ENCODE data around the gene CD248.
A peak's percentile ranks its signal among the peaks of the same experiment; 100 is the strongest.

Gene CD248

GRCh38 chr11:66285250-66285947, 31.4 kb downstream of the CD248 start:
- no peaks in the 10 kb centered on the region for H3K9me3 ChIP-seq
- no peak for TF ChIP-seq Cebpa-rat (IDR thresholded peaks at IDR 0.05)
- no peak overlapping the region for H3K4me2 ChIP-seq
- H3K27me3 ChIP-seq, result peaks cover 8% of the 10 kb centered on the region
- H3K36me3 ChIP-seq, result peaks cover 19% of the 10 kb centered on the region; the same call in 1 of the 2 replicates
- peaks cover 33% of the 10 kb centered on the region for H4K20me1 ChIP-seq
- H3K27ac ChIP-seq, result no peak overlapping the region
- peaks cover 52% of the 10 kb centered on the region for H3K4me1 ChIP-seq
- H3K9ac ChIP-seq, result no peak overlapping the region
- H3K4me3 ChIP-seq, result no peak overlapping the region

GRCh38 chr11:66284526-66285078, 32.2 kb downstream of the CD248 start:
- H3K27ac ChIP-seq, result no peak overlapping the region
- no peaks in the 10 kb centered on the region for H3K9me3 ChIP-seq
- no peak overlapping the region for H3K4me2 ChIP-seq
- TF ChIP-seq Cebpa-rat (IDR thresholded peaks at IDR 0.05), result no peak
- H3K4me1 ChIP-seq, result peaks cover 52% of the 10 kb centered on the region
- no peak overlapping the region for H3K4me3 ChIP-seq
- peaks cover 41% of the 10 kb centered on the region for H4K20me1 ChIP-seq
- H3K9ac ChIP-seq, result 0 out of 2 replicates have a peak overlapping the region, but pooled peaks have one; percentile 27
- peaks cover under 1% of the 10 kb centered on the region; the same call in 1 of the 2 replicates for H3K27me3 ChIP-seq
- H3K36me3 ChIP-seq, result peaks cover 19% of the 10 kb centered on the region; the same call in 1 of the 2 replicates

- Histone ChIP-seq H3K27me3 (no peaks in the 10 kb centered on the region), H4K20me1 (peaks cover 44% of the 10 kb centered on the region), H3K4me1 (peaks cover 58% of the 10 kb centered on the region), H3K4me3 (no peak overlapping the region), H3K9me3 (no peaks in the 10 kb centered on the region), H3K27ac (no peak overlapping the region), H3K4me2 (no peak overlapping the region), H3K36me3 (peaks cover 19% of the 10 kb centered on the region; the same call in 1 of the 2 replicates), H3K9ac (no peak overlapping the region)
- no peak for TF ChIP-seq Cebpa-rat (IDR thresholded peaks at IDR 0.05)
These were observed 33.3 kb downstream of the CD248 start for GRCh38 chr11:66283461-66284105.

- Histone ChIP-seq H3K36me3 (peaks cover 19% of the 10 kb centered on the region; the same call in 1 of the 2 replicates), H3K27me3 (no peaks in the 10 kb centered on the region), H4K20me1 (peaks cover 39% of the 10 kb centered on the region), H3K4me2 (peak overlapping the region; percentile 69), H3K9me3 (no peaks in the 10 kb centered on the region), H3K27ac (no peak overlapping the region), H3K4me1 (peaks cover 53% of the 10 kb centered on the region), H3K9ac (0 out of 2 replicates have a peak overlapping the region, but pooled peaks have one; percentile 8), H3K4me3 (no peak overlapping the region)
- TF ChIP-seq Cebpa-rat (IDR thresholded peaks at IDR 0.05), result no peak
These were observed 34.1 kb downstream of the CD248 start for GRCh38 chr11:66282468-66283455.

DNA sequence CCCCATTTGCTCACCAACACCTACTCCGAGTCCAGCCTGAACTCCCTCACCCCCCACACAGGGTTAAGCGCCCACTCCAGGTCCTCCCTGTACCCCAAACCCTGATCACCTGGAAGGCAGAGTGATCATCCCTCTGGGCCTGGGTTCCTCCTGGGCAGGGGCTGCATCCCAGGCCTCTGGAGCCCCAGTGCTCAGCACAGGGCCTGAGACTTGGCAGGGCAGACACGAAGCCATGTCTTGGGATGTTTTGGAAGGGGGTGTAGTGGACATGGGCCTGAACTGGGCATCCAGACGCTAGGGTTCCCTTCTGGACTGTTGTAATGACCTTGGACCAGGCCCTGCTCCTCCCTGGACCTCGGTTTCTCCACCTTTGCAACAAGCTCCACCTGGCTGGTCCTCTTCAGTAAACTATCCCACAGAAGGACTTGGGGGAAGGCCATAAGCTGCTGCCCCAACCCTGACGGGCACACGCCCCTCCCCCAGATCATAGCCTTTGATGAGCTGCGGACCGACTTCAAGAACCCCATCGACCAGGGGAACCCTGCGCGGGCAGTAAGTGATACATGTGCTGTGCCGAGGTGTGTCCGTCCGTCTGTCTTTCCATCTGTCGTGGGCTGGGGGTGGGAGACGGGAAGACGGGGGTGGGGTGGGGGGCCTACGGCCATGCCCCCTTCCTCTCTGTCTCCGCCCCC, 34.9 kb downstream of the CD248 start:
- Histone ChIP-seq H4K20me1 (peaks cover 45% of the 10 kb centered on the region), H3K27me3 (no peaks in the 10 kb centered on the region), H3K9me3 (no peaks in the 10 kb centered on the region), H3K27ac (no peak overlapping the region), H3K4me2 (peak overlapping the region; percentile 63), H3K4me3 (no peak overlapping the region), H3K4me1 (peaks cover 55% of the 10 kb centered on the region), H3K36me3 (peaks cover 19% of the 10 kb centered on the region; the same call in 1 of the 2 replicates), H3K9ac (no peak overlapping the region)
- no peak for TF ChIP-seq Cebpa-rat (IDR thresholded peaks at IDR 0.05)

- no peaks in the 10 kb centered on the region for H3K9me3 ChIP-seq
- H3K4me2 ChIP-seq, result peak overlapping the region; percentile 63
- H3K27ac ChIP-seq, result no peak overlapping the region
- H3K4me1 ChIP-seq, result peaks cover 64% of the 10 kb centered on the region
- H3K27me3 ChIP-seq, result no peaks in the 10 kb centered on the region
- no peak for TF ChIP-seq Cebpa-rat (IDR thresholded peaks at IDR 0.05)
- peaks cover 54% of the 10 kb centered on the region for H4K20me1 ChIP-seq
- H3K9ac ChIP-seq, result no peak overlapping the region
- peaks cover 25% of the 10 kb centered on the region for H3K36me3 ChIP-seq
- no peak overlapping the region for H3K4me3 ChIP-seq
These were observed 35.8 kb downstream of the CD248 start for GRCh38 chr11:66281001-66281400.

DNA sequence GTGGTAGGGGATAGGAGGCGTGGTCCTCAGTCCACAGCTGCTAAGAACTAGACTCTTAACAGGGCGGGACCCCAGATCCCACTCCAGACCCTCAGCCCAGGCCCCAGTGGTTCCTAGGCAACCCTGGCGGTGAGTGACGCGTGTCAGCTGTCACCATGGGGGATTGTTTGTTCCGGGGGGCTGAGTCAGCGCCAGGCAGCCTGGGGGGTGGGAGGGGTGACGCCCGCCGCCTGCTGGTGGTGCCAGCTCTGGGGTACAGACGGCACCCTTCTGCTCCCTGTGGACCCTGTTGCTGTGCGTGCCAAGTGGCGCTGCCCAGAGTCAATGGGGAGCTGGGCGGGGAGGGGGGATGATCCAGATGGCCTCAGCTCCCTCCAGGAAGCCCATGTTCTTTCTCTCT, 36.4 kb downstream of the CD248 start:
- H3K36me3 ChIP-seq, result peaks cover 26% of the 10 kb centered on the region
- H3K27ac ChIP-seq, result no peak overlapping the region
- no peaks in the 10 kb centered on the region for H3K27me3 ChIP-seq
- peaks cover 70% of the 10 kb centered on the region for H3K4me1 ChIP-seq
- H3K9ac ChIP-seq, result no peak overlapping the region
- peak overlapping the region; percentile 63 for H3K4me2 ChIP-seq
- H3K4me3 ChIP-seq, result no peak overlapping the region
- H4K20me1 ChIP-seq, result peaks cover 60% of the 10 kb centered on the region
- no peak for TF ChIP-seq Cebpa-rat (IDR thresholded peaks at IDR 0.05)
- no peaks in the 10 kb centered on the region for H3K9me3 ChIP-seq

DNA sequence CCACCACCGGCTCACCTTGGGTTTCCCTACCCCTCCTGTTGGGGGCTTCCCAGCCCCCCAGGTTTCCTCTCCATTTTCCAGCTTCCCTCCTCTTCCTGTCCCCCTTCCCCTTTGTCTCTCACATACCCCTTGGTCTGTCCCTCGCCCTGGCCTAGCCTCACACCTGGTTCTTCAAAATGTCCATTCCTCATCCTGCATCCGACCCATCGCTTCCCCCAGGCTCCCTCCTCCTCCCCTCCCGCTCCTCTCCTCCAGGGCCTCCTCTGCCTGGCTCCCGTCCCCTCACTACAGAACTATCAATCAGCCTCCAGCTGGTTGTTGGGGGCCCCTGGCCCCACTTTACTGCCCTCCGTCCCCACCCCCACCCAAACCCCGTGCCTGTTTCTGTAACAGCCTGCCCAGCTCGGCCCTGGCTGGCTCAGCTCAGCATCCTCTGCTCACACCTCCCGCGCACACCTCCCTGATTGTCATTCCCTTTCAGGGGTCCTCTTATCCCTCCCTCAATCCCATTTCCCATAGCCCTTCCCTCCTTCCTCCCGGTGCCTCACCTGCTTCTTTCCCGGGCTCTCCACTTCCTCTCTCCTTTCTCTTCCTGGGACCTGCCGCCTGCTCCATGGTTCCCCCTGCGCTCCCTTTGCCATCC, 37.6 kb downstream of the CD248 start:
- Histone ChIP-seq H4K20me1 (peaks cover 70% of the 10 kb centered on the region), H3K27me3 (no peaks in the 10 kb centered on the region), H3K9me3 (no peaks in the 10 kb centered on the region), H3K27ac (no peak overlapping the region), H3K9ac (no peak overlapping the region), H3K4me1 (peaks cover 71% of the 10 kb centered on the region), H3K36me3 (peaks cover 25% of the 10 kb centered on the region), H3K4me2 (peak overlapping the region; percentile 96), H3K4me3 (no peak overlapping the region)
- TF ChIP-seq Cebpa-rat (IDR thresholded peaks at IDR 0.05), result no peak

Data from BLaER1 (cell line).